ENCODE measurements around the gene SEC22A.

Gene SEC22A

GRCh38 chr3:123267821-123268220 lies 66.1 kb downstream of the SEC22A start:
- no peak for DNase-seq

- no peak for DNase-seq
These were observed 69.1 kb downstream of the SEC22A start for GRCh38 chr3:123270818-123271217.

DNA sequence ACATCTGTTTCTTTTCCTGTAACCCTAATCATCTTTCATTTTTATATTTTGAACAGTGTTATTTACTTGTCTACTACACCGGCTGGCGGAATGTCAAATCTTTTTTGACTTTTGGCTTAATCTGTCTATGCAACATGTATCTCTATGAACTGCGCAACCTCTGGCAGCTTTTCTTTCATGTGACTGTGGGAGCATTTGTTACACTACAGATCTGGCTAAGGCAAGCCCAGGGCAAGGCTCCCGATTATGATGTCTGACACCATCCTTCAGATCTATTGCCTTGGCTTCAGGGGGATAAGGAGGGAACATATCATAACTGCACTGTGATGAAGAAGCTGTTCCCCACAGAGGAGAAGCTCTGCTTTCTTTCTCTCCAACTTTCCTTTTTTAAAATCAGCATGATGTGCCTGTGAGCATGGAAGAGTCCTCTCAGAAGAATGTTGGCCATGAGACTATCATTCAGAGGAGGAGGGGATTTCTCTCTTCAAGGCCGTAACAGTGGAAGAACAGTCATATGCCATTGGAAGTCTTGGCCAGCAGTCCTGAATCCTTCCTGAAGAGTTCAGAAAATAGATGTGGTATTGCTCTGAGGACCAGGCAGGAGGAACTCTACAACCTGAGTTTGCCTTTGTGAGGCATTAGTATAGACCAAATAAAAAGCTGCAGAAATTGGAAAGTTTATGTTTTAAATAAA lies 69.9 kb downstream of the SEC22A start:
- no peak for DNase-seq

GRCh38 chr3:123272547-123272946 lies 70.8 kb downstream of the SEC22A start:
- DNase-seq, result no peak

DNA sequence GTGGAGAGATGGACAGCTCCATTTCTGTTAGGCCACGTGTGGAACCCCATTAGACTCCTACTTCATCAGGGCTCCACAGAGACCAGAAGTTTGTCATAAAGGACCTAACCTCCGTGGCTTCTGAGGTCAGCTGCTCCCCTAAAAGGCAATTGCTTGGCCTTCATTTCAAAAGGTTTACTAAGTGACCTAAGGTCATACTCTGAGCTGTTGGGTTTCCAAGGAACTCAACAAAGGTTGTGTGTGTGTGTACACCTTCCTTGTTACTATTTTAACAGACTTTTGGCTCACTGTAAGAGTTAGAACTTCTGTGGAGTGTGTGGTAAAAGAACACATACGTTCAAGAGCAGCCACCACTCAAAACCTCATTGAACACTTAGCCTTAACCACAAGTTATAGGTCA lies 73.9 kb downstream of the SEC22A start:
- DNase-seq, result no peak

GRCh38 chr3:123276346-123277006 lies 74.7 kb downstream of the SEC22A start:
- no peak for DNase-seq

DNA sequence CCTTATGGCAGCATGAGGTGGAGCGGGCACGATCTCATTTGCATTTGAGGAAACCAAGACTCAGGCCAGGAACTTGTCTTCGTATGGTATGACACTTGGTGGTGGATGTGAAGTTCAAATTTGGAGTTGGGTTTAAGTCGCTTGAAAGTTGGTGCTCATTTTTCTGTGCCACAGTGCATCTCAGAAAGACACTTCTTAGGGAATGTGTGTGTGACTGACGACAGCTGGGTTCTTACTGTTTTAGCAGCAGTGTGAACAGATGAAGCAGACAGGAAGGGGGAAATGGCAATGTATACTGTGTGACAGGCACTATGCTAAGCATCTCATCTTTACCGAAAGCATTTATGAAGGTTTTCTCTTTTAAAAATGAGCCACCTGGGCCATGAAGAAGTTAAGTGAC lies 75.4 kb downstream of the SEC22A start:
- DNase-seq, result no peak

GRCh38 chr3:123278446-123278845 lies 76.7 kb downstream of the SEC22A start:
- DNase-seq, result no peak

DNA sequence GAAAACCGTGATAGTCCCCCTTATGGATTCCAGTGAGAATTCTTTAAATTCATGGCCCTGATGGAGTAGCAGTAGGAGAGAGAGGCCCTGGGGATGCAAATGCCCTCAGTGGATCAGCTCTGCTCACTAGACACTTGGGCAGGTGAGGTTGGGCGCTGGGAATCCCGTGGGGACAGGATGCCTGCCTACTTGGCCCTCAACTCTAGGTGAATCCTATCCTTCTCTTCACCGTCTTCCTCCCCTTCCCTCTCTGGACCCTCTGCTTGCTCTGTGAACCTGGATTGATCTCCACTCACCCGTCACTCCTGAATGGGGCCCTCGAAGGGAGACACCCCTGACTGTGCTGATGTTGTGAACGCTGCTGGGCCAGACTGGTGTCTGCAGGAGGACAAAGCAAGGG lies 77.4 kb downstream of the SEC22A start:
- no peak for DNase-seq

DNA sequence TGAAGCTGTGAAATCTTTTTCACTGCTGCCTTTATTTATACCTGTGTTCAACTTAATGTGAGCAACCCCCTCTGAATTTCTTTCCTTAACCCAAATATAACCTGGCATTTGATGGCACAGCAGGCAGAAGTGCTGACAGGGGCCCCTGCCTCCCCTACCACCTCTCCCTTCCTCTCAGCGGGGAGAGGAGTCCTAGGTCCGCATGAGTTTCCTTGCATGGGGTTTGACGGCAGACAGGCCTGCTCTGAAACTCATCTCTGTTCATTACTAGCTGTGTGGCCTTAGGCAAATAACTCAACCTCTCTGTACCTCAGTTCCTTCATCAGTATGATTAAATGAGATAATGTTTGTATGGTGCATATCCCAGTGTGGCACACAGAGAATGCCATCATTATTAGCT lies 79.7 kb downstream of the SEC22A start:
- no peak for DNase-seq

- DNase-seq, result no peak
These were observed 80.2 kb downstream of the SEC22A start for GRCh38 chr3:123281929-123282328.

DNA sequence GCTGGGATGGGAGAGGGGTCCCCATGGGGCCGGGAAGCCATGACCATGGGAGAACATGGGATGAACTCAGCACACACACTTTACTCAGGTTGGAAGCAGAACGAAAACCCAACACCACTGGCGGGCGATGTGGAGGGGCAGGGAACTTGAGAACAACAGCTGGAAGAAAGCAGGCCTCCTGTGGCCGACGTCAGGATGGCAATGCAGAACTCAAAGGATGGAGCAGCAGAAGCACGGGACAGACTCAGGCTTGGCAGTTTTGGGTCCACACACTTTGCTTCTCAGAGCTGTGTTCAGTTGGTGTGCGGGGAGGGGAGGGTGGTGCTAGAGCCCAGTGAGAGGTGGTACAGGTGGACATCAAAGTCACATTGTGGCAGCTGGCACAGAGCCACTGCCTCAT lies 80.7 kb downstream of the SEC22A start:
- no peak for DNase-seq

DNA sequence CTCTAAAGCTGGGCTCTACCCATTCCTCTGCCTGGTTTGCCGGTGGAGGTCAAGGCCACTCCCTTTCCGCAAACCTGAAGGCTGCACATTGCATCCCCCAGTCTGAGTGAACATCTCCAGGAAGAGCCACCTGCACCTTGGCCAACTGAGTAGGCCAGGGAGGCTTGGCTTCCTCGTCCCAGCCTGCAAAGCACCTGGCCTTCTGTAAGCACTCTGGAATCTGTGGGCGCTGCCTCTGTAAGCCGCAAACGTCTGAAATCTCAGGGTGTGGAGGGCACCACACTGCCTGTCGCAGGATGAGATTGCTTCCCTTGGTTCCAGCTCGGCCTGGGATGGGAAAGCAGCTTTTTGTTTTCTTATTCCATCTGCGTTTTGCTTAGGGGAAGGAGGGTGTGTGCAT lies 81.3 kb downstream of the SEC22A start:
- no peak for DNase-seq

GRCh38 chr3:123283657-123284398 lies 82.1 kb downstream of the SEC22A start:
- DNase-seq, result no peak

- DNase-seq, result no peak
These were observed 82.8 kb downstream of the SEC22A start for GRCh38 chr3:123284399-123285010.

GRCh38 chr3:123285066-123285465 lies 83.3 kb downstream of the SEC22A start:
- no peak for DNase-seq

- no peak for DNase-seq
These were observed 83.7 kb downstream of the SEC22A start for GRCh38 chr3:123285479-123285878.

DNA sequence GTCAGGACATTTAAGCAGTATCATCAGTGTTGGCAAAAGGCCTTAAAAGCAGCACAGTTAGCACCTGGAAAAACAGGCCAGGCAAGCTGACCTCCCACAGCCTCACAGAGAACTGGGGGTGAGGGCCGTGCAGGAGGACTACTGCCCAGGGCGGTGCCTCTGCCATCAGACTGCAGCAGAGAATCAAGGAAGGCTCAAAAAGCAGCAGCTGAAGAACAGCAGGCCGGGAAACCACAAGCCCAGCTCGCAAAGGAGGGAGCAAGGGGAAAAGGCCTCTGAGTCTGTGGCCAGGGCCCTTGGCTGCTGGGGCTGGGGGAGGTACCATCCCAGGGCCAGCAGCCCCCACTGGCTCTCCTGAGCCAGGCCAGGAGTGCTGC lies 84.2 kb downstream of the SEC22A start:
- no peak for DNase-seq

DNA sequence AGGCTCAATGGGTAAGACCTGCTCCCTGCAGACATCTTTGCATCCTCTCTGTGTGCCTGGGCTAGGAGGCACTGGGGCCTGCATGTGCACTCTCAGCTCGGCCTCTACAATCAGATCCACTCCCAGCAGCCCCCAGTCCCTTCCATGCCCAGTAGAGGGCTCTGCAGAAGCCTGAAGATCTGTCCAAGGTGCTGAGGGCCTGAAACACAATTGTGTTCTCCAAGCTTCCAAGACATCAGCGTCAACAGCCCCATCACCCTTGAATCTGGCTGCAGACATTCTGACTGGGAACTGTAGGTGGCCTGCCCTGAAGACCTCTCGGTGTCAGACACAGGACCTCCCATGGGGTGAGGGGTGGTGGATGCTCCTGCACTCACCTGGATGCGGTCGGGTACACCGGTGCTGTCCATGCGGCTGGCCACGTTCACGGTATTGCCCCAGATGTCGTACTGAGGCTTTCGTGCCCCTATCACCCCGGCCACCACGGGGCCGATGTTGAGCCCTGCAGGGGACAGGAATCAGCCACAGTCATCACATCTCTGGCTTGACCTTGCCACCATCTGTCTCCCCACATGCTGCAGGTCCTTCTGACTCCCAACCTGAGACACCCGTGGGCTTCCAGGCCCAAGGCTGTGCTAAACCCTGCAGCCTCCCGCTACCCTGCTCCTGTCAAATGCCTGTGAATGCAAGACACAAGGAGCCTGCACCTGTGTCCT lies 84.7 kb downstream of the SEC22A start:
- DNase-seq, result no peak

GRCh38 chr3:123287051-123287961 lies 85.6 kb downstream of the SEC22A start:
- no peak for DNase-seq

GRCh38 chr3:123287962-123288302 lies 86.2 kb downstream of the SEC22A start:
- DNase-seq, result no peak
